ENCODE results near the gene GPR55. TPM values are rescaled to one million over a fixed set of nuclear protein-coding genes. Genes with fewer than 3 reads are reported as not detected.

The GPR55 gene
- total RNA-seq, 1 donor from 2014 or later: 0.57 TPM

GRCh38 chr2:230885463-230886130 lies 39.4 kb downstream of the GPR55 start:
- DNase-seq (ENCODE audit: low spot score): no peak
- intact Hi-C loops (cut with micrococcal nuclease): no loop called here

GRCh38 chr2:230881840-230882239 lies 43.2 kb downstream of the GPR55 start:
- H3K27me3 Mint-ChIP-seq (ENCODE audit: low read depth): peaks cover 23% of the 10 kb centered on the region
- no peaks in the 10 kb centered on the region for H3K36me3 Mint-ChIP-seq (ENCODE audit: low read depth)
- intact Hi-C loops (cut with micrococcal nuclease): no loop called here
- no peaks in the 10 kb centered on the region for H3K9me3 Mint-ChIP-seq
- no peaks in the 10 kb centered on the region for H3K4me1 Mint-ChIP-seq (ENCODE audit: low read depth)
- DNase-seq (ENCODE audit: low spot score): no peak
- H3K4me3 Mint-ChIP-seq (ENCODE audit: low read depth): no peak overlapping the region
- no peak overlapping the region for H3K27ac Mint-ChIP-seq

More at GRCh38 chr2:230885463-230886130, 39.4 kb downstream of the GPR55 start:
- H3K4me3 Mint-ChIP-seq (ENCODE audit: low read depth): no peak overlapping the region
- no peaks in the 10 kb centered on the region for H3K9me3 Mint-ChIP-seq
- no peaks in the 10 kb centered on the region for H3K4me1 Mint-ChIP-seq (ENCODE audit: low read depth)
- peaks cover 24% of the 10 kb centered on the region for H3K27me3 Mint-ChIP-seq (ENCODE audit: low read depth)
- no peaks in the 10 kb centered on the region for H3K36me3 Mint-ChIP-seq (ENCODE audit: low read depth)
- no peak overlapping the region for H3K27ac Mint-ChIP-seq

DNA sequence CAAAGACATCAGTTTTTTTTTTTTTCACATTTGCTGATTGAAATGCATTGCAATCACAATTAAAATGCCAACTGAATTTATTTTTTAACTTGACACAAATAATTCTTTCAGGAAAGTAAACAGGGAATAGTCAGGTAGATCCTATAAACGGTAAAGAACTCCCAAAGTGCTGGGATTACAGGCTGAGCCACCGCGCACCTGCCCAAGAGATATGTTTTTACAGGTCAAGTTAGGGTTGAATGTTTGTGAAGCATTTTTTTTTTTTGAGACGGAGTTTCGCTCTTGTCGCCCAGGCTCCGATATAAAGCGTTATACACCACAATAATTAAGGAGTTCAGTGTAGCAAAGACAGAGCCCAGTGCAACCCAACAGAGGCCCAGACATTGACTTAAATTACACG lies 45.2 kb downstream of the GPR55 start:
- no peaks in the 10 kb centered on the region for H3K36me3 Mint-ChIP-seq (ENCODE audit: low read depth)
- H3K27ac Mint-ChIP-seq: no peak overlapping the region
- H3K9me3 Mint-ChIP-seq: no peaks in the 10 kb centered on the region
- H3K4me3 Mint-ChIP-seq (ENCODE audit: low read depth): no peak overlapping the region
- no peak for DNase-seq (ENCODE audit: low spot score)
- intact Hi-C loops (cut with micrococcal nuclease): no loop called here
- peaks cover 17% of the 10 kb centered on the region for H3K27me3 Mint-ChIP-seq (ENCODE audit: low read depth)
- H3K4me1 Mint-ChIP-seq (ENCODE audit: low read depth): no peaks in the 10 kb centered on the region

GRCh38 chr2:230879271-230879882 lies 45.7 kb downstream of the GPR55 start:
- Mint-ChIP-seq H3K27ac (no peak overlapping the region), H3K4me3 (ENCODE audit: low read depth) (no peak overlapping the region), H3K4me1 (ENCODE audit: low read depth) (no peaks in the 10 kb centered on the region), H3K27me3 (ENCODE audit: low read depth) (peaks cover 17% of the 10 kb centered on the region), H3K36me3 (ENCODE audit: low read depth) (no peaks in the 10 kb centered on the region), H3K9me3 (no peaks in the 10 kb centered on the region)
- intact Hi-C loops (cut with micrococcal nuclease): no loop called here
- DNase-seq (ENCODE audit: low spot score): no peak

DNA sequence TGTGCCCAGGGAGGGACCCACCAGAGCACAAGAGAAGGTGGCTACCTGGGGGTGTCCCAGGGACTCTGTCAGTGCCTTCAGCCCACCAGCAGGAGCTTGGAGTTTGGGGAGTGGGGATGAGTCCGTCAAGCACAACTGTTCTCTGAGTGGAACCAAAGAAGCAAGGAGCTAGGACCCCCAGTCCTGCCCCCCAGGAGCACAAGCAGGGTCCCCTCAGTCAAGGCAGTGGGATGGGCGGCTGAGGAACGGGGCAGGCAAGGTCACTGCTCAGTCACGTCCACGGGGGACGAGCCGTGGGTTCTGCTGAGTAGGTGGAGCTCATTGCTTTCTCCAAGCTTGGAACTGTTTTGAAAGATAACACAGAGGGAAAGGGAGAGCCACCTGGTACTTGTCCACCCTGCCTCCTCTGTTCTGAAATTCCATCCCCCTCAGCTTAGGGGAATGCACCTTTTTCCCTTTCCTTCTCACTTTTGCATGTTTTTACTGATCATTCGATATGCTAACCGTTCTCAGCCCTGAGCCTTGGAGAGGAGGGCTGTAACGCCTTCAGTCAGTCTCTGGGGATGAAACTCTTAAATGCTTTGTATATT lies 46.3 kb downstream of the GPR55 start:
- Mint-ChIP-seq H3K27ac (no peak overlapping the region), H3K4me1 (ENCODE audit: low read depth) (no peaks in the 10 kb centered on the region), H3K4me3 (ENCODE audit: low read depth) (no peak overlapping the region), H3K9me3 (no peaks in the 10 kb centered on the region), H3K36me3 (ENCODE audit: low read depth) (no peaks in the 10 kb centered on the region), H3K27me3 (ENCODE audit: low read depth) (peaks cover 12% of the 10 kb centered on the region)
- intact Hi-C loops (cut with micrococcal nuclease): no loop called here
- no peak for DNase-seq (ENCODE audit: low spot score)

GRCh38 chr2:230877759-230878598 lies 47.1 kb downstream of the GPR55 start:
- Mint-ChIP-seq H3K27ac (no peak overlapping the region), H3K9me3 (no peaks in the 10 kb centered on the region), H3K4me3 (ENCODE audit: low read depth) (no peak overlapping the region), H3K27me3 (ENCODE audit: low read depth) (peaks cover 12% of the 10 kb centered on the region), H3K4me1 (ENCODE audit: low read depth) (no peaks in the 10 kb centered on the region), H3K36me3 (ENCODE audit: low read depth) (no peaks in the 10 kb centered on the region)
- intact Hi-C loops (cut with micrococcal nuclease): no loop called here
- no peak for DNase-seq (ENCODE audit: low spot score)

DNA sequence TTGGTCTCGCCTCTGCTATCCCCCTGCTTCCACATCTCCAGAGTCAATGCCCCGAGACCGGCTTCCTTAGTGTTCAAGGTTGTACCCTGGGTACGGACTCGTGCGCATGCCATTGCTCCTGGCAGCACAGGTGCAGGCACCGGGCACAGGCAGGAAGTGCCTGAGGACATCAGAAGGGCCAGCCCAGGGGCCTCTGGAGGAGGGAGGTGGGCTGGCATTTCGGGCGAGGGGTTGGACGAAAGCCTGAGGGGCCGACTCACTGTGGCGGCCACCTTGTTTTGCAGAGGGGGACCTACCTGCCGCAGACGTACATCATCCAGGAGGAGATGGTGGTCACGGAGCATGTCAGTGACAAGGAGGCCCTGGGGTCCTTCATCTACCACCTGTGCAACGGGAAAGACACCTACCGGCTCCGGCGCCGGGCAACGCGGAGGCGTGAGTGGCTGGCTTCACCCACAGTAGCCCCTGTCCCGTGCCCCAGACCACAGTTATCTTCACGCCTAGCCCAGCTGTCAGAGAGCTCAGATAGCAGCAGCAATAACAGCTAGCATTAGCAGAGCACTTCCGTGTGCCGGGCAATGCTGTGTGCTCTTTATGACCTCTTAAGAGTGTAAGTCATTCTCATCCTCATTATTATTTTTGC lies 47.8 kb downstream of the GPR55 start:
- Mint-ChIP-seq H3K27ac (no peak overlapping the region), H3K36me3 (ENCODE audit: low read depth) (no peaks in the 10 kb centered on the region), H3K9me3 (no peaks in the 10 kb centered on the region), H3K4me1 (ENCODE audit: low read depth) (peaks cover 3% of the 10 kb centered on the region), H3K4me3 (ENCODE audit: low read depth) (no peak overlapping the region), H3K27me3 (ENCODE audit: low read depth) (peaks cover 12% of the 10 kb centered on the region)
- intact Hi-C loops (cut with micrococcal nuclease): no loop called here
- DNase-seq (ENCODE audit: low spot score): no peak

GRCh38 chr2:230875347-230876315 lies 49.4 kb downstream of the GPR55 start:
- no peaks in the 10 kb centered on the region for H3K36me3 Mint-ChIP-seq (ENCODE audit: low read depth)
- H3K4me1 Mint-ChIP-seq (ENCODE audit: low read depth): peaks cover 3% of the 10 kb centered on the region
- H3K9me3 Mint-ChIP-seq: no peaks in the 10 kb centered on the region
- no peak overlapping the region for H3K27ac Mint-ChIP-seq
- H3K27me3 Mint-ChIP-seq (ENCODE audit: low read depth): peaks cover 6% of the 10 kb centered on the region
- no peak for DNase-seq (ENCODE audit: low spot score)
- H3K4me3 Mint-ChIP-seq (ENCODE audit: low read depth): no peak overlapping the region
- intact Hi-C loops (cut with micrococcal nuclease): no loop called here

- DNase-seq (ENCODE audit: low spot score): no peak
- H3K4me3 Mint-ChIP-seq (ENCODE audit: low read depth): no peak overlapping the region
- H3K36me3 Mint-ChIP-seq (ENCODE audit: low read depth): no peaks in the 10 kb centered on the region
- intact Hi-C loops (cut with micrococcal nuclease): no loop called here
- H3K4me1 Mint-ChIP-seq (ENCODE audit: low read depth): peaks cover 3% of the 10 kb centered on the region
- no peak overlapping the region for H3K27ac Mint-ChIP-seq
- H3K9me3 Mint-ChIP-seq: no peaks in the 10 kb centered on the region
- peaks cover 8% of the 10 kb centered on the region for H3K27me3 Mint-ChIP-seq (ENCODE audit: low read depth)
Measured at GRCh38 chr2:230874876-230875275, 50.2 kb downstream of the GPR55 start.

DNA sequence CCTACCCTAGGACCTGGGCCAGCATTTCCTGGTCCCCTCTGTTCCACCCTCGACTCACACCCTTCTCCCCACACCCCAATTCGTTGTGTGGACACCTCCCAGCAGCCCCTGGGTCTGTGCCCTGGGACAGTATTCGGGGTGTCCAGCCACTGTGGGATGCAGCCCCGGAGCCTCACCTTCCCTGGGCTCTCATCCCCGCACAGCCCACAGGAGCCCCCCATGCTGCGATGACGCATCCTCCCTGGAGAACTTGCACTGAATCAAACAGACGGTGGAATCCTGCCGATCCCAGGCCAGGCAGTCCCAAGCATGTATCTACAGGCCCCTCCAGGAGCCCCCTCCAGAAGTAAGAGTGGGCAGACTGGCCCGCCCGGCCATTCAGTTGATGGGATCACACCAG lies 50.6 kb downstream of the GPR55 start:
- Mint-ChIP-seq H3K36me3 (ENCODE audit: low read depth) (no peaks in the 10 kb centered on the region), H3K27ac (no peak overlapping the region), H3K4me1 (ENCODE audit: low read depth) (peaks cover 3% of the 10 kb centered on the region), H3K9me3 (no peaks in the 10 kb centered on the region), H3K4me3 (ENCODE audit: low read depth) (no peak overlapping the region), H3K27me3 (ENCODE audit: low read depth) (peaks cover 11% of the 10 kb centered on the region)
- DNase-seq (ENCODE audit: low spot score): no peak
- intact Hi-C loops (cut with micrococcal nuclease): no loop called here

DNA sequence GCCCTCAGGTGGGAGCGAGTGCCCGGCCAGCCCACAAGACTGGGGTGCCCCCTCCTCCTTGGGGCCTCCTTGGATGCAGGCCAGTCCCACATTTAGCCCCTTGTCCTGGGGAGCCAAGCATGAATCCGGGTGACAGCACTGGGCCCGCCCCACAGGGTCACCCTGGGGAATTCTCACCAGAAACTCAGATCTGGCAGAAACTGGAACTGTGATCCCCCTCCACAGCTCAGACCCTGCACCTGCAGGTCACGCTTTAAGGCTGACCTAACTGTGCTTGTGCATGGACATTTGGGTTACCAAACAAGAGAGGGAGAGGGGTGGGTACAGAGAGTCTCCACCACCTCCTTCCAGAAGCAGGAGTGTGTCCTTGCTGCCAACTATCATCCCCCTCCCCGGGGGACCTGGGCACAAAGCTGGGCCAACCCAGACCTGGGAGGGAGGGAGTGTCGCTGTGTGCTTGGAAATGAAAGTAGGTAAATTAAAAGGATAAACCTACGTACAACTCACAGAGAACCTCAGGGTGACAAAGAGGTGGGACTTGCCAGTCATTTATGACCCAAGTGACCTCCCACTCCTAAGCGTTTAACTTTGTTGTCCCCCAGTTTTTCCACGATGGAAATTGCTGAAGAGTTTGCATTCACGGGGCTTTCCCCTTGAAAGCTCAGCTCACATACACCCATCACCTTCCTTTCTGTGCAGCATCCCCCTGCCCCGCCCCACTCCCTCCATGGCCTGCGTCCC lies 51.2 kb downstream of the GPR55 start:
- no peak for DNase-seq (ENCODE audit: low spot score)
- H3K27me3 Mint-ChIP-seq (ENCODE audit: low read depth): peaks cover 7% of the 10 kb centered on the region
- H3K4me3 Mint-ChIP-seq (ENCODE audit: low read depth): no peak overlapping the region
- intact Hi-C loops (cut with micrococcal nuclease): no loop called here
- H3K4me1 Mint-ChIP-seq (ENCODE audit: low read depth): peaks cover 3% of the 10 kb centered on the region
- H3K9me3 Mint-ChIP-seq: no peaks in the 10 kb centered on the region
- H3K27ac Mint-ChIP-seq: no peak overlapping the region
- H3K36me3 Mint-ChIP-seq (ENCODE audit: low read depth): no peaks in the 10 kb centered on the region

All from activated T-helper 2 cell treated with anti-CD3 and anti-CD28 coated beads, Interferon-gamma antibody, Interleukin-2, Interleukin-4, amounts not matched to agents 10 μg/mL and 5 μg/mL and 100 μg/mL, durations not matched to agents 14 hours and 24 hours and 36 hours (primary cell).